ENCODE data around the gene SNX5. TPM values are rescaled to one million over a fixed set of nuclear protein-coding genes. Genes with fewer than 3 reads are reported as not detected.

The SNX5 gene
- total RNA-seq, 1 donor: 114 TPM

- DNase-seq (ENCODE audit: low read depth): no peak
- H3K4me3 ChIP-seq (ENCODE audit: low read depth, low read length): no peak overlapping the region
- TF ChIP-seq CTCF (IDR thresholded peaks at IDR 0.05; ENCODE audit: insufficient read depth, low read depth, low read length): no peak
These were observed 13.3 kb downstream of the SNX5 start for GRCh38 chr20:17955302-17955701.

- no peak for DNase-seq (ENCODE audit: low read depth)
- TF ChIP-seq CTCF (IDR thresholded peaks at IDR 0.05; ENCODE audit: insufficient read depth, low read depth, low read length): no peak
- H3K4me3 ChIP-seq (ENCODE audit: low read depth, low read length): no peak overlapping the region
These were observed 14.7 kb downstream of the SNX5 start for GRCh38 chr20:17953935-17954334.

GRCh38 chr20:17952692-17953684 is 15.6 kb downstream of the SNX5 start:
- TF ChIP-seq CTCF (IDR thresholded peaks at IDR 0.05; ENCODE audit: insufficient read depth, low read depth, low read length): no peak
- DNase-seq (ENCODE audit: low read depth): no peak
- no peak overlapping the region for H3K4me3 ChIP-seq (ENCODE audit: low read depth, low read length)

GRCh38 chr20:17951323-17951722 is 17.3 kb downstream of the SNX5 start:
- DNase-seq (ENCODE audit: low read depth): no peak
- TF ChIP-seq CTCF (IDR thresholded peaks at IDR 0.05; ENCODE audit: insufficient read depth, low read depth, low read length): no peak
- H3K4me3 ChIP-seq (ENCODE audit: low read depth, low read length): no peak overlapping the region

- no peak for DNase-seq (ENCODE audit: low read depth)
- H3K4me3 ChIP-seq (ENCODE audit: low read depth, low read length): no peak overlapping the region
- TF ChIP-seq CTCF (IDR thresholded peaks at IDR 0.05; ENCODE audit: insufficient read depth, low read depth, low read length): no peak
These were observed 17.9 kb downstream of the SNX5 start for GRCh38 chr20:17950670-17951069.

- no peak for TF ChIP-seq CTCF (IDR thresholded peaks at IDR 0.05; ENCODE audit: insufficient read depth, low read depth, low read length)
- DNase-seq (ENCODE audit: low read depth): no peak
- no peak overlapping the region for H3K4me3 ChIP-seq (ENCODE audit: low read depth, low read length)
These were observed 18.7 kb downstream of the SNX5 start for GRCh38 chr20:17949899-17950298.

Measured in fibroblast of villous mesenchyme (primary cell).